GM21576 (cell line): Measurements from ENCODE around the gene NUMB.

Source experiments
- ATAC-seq: cut with Tn5 transposase; IDR thresholded peaks from one replicate; pipeline ENCODE4 v1.9.1; 2021; ENCODE audit warnings: mild to moderate bottlenecking, moderate library complexity; ENCODE audit not compliant: unreplicated experiment

The NUMB gene

GRCh38 chr14:73293782-73294781 is 164.3 kb downstream of the NUMB start:
- ATAC-seq, result no peak

- peak; percentile 69 for ATAC-seq
Measured at GRCh38 chr14:73290279-73290678, 168.1 kb downstream of the NUMB start.

GRCh38 chr14:73289729-73290128 is 168.6 kb downstream of the NUMB start:
- ATAC-seq, result no peak

GRCh38 chr14:73289308-73289707 is 169.0 kb downstream of the NUMB start:
- ATAC-seq, result no peak

GRCh38 chr14:73287071-73287470 is 171.3 kb downstream of the NUMB start:
- ATAC-seq, result no peak

- no peak for ATAC-seq
Measured at GRCh38 chr14:73286598-73286997, 171.7 kb downstream of the NUMB start.

- ATAC-seq, result no peak
Measured at GRCh38 chr14:73285979-73286378, 172.4 kb downstream of the NUMB start.

GRCh38 chr14:73283608-73284379 is 174.6 kb downstream of the NUMB start:
- ATAC-seq, result no peak

GRCh38 chr14:73280903-73281302 is 177.4 kb downstream of the NUMB start:
- ATAC-seq, result no peak

GRCh38 chr14:73277376-73277775 is 181.0 kb downstream of the NUMB start:
- no peak for ATAC-seq

GRCh38 chr14:73276836-73277235 is 181.5 kb downstream of the NUMB start:
- no peak for ATAC-seq

GRCh38 chr14:73273799-73274198 is 184.5 kb downstream of the NUMB start:
- ATAC-seq, result no peak

- ATAC-seq, result no peak
Measured at GRCh38 chr14:73272393-73272792, 186.0 kb downstream of the NUMB start.

- peak; percentile 49 for ATAC-seq
Measured at GRCh38 chr14:73269729-73270531, 188.4 kb downstream of the NUMB start.

GRCh38 chr14:73267474-73267873 is 190.9 kb downstream of the NUMB start:
- no peak for ATAC-seq

- ATAC-seq, result no peak
Measured at GRCh38 chr14:73266317-73266716, 192.0 kb downstream of the NUMB start.

- no peak for ATAC-seq
Measured at GRCh38 chr14:73265721-73266046, 192.7 kb downstream of the NUMB start.

- no peak for ATAC-seq
Measured at GRCh38 chr14:73264885-73265720, 193.2 kb downstream of the NUMB start.

GRCh38 chr14:73264080-73264884 is 194.1 kb downstream of the NUMB start:
- no peak for ATAC-seq
